ENCODE data around the gene UGP2. TPM values are rescaled to one million over a fixed set of nuclear protein-coding genes. Genes with fewer than 3 reads are reported as not detected.

Gene UGP2
- 100 to 1,000 TPM in 2 of 4 donors, 10 to 100 TPM in 2; 80.8 to 137 (median 103) TPM for total RNA-seq

DNA sequence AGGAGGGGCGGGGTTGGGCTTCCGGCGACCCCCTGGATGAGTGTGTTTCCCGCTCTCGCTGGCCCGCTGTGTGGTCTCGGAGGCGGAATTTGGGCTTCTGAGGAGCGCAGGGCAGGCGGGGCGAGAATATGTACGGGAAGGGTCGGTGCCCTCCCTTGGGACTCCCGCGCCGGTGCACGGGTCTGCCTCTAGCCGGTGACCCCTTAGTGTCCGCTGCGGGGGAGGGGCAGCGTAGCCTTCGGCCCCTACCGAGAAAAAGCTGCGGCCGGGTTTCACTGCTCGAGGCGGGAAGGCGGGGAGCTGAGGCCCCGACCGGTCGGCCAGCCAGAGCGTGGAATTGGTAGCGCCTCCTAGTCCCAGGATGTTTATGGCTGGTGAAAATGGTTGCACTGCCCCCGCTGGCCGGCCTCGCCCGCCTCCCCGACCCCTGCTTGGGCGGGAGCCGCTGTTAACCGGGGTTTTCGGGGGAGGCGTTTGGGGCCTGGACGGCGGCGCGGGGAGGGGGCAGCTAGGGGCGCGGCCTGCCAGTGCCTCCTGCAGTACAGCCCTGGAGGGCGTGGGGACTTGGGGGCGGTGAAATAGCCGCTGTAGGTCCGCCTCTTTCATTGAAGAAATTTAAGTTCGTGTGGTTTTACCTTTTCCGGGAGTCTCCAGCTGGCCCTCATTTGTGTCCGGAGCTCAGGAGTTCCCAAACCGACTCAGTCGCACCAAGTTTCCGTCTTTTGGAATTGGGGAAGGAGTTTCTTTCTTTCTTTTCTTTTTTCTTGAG is at the start of gene UGP2:
Gene UGP2, plus strand, starts transcription at position 643 of the 769 bp plus-strand sequence. CDS start 290 bp downstream, outside the sequence.
- Histone ChIP-seq H3K4me3 (peak within 1 kb of the TSS; percentile 68 to 94 (median 88)), H3K27me3 (no peaks in the 10 kb centered on the region), H3K36me3 (no peaks in the 10 kb centered on the region), H3K27ac (peak within 1 kb of the TSS; percentile 95 to 98 (median 97)), H3K9me3 (no peaks in the 10 kb centered on the region), H3K4me1 (peaks cover 0 to 48% (median 11%) of the 10 kb centered on the region in 4 donors)
- 0 to 1% methylated on average over 32 to 51 of the region's 59 CpGs for WGBS, 2 donors
- TF ChIP-seq, protein P1, sequence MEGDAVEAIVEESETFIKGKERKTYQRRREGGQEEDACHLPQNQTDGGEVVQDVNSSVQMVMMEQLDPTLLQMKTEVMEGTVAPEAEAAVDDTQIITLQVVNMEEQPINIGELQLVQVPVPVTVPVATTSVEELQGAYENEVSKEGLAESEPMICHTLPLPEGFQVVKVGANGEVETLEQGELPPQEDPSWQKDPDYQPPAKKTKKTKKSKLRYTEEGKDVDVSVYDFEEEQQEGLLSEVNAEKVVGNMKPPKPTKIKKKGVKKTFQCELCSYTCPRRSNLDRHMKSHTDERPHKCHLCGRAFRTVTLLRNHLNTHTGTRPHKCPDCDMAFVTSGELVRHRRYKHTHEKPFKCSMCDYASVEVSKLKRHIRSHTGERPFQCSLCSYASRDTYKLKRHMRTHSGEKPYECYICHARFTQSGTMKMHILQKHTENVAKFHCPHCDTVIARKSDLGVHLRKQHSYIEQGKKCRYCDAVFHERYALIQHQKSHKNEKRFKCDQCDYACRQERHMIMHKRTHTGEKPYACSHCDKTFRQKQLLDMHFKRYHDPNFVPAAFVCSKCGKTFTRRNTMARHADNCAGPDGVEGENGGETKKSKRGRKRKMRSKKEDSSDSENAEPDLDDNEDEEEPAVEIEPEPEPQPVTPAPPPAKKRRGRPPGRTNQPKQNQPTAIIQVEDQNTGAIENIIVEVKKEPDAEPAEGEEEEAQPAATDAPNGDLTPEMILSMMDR (IDR thresholded peaks at IDR 0.05), result peak in 2 of 5 experiments; percentile 5 to 8
- TF ChIP-seq EP300 (IDR thresholded peaks at IDR 0.05) (peak in 1 of 2 donors; percentile 80), POLR2A (IDR thresholded peaks at IDR 0.05) (peak; percentile 55 to 60)
- peak; percentile 83 to 87 for DNase-seq (ENCODE audit: low spot score in 2 of 2)

DNA sequence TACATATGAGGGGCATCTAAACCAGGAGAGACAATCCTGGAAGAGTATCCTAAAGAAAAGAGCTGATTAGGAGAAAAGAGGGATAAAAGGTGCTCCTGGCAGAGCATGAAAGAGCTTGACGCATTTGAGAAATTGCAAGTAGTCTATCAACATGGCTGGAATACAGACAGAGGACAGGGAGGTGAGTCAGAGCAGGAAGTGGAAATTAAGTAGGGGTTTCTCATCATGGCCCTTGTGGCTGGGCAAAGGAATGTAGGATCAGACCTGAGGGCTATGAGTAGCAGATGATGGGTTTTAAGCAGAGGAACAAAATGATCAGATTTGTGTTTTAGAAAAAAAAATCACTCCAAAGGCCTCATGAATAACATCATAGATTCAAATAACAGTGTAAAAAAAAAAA is 49.2 kb upstream of the UGP2 start:
- Histone ChIP-seq H3K9me3 (no peaks in the 10 kb centered on the region), H3K27ac (no peak overlapping the region), H3K4me3 (no peak overlapping the region), H3K4me1 (peaks cover 0 to 10% (median 0%) of the 10 kb centered on the region in 4 donors), H3K36me3 (no peaks in the 10 kb centered on the region), H3K27me3 (no peaks in the 10 kb centered on the region)
- DNase-seq (ENCODE audit: low spot score in 2 of 2), result no peak
- TF ChIP-seq POLR2A (IDR thresholded peaks at IDR 0.05), result no peak
- TF ChIP-seq, protein P1 (IDR thresholded peaks at IDR 0.05), result no peak
- TF ChIP-seq EP300 (IDR thresholded peaks at IDR 0.05), result no peak
- 86 to 97% methylated on average over 1 of the region's 1 CpG for WGBS, 2 donors

DNA sequence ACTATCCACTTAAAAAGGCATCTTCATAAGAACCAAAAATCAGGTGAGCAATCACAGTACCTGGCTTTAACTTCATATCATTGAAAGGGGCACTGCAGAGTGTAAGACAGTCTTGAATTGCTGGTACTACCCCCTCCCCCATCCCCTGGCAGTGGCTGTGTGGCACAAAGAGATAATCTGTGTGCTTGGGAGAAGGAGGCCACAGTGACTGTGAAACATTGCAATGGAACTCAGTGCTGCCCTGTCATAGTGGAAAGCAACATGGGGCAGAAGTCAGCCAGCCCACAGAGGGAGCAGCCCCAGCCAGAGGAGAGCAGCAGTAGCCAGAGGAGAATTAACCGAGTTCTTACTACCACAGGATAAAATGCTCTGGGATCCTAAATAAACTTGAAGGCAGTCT is 45.3 kb upstream of the UGP2 start:
- no peak for DNase-seq (ENCODE audit: low spot score in 2 of 2)
- no peaks in the 10 kb centered on the region for H3K36me3 ChIP-seq
- no peaks in the 10 kb centered on the region for H3K4me1 ChIP-seq
- no peaks in the 10 kb centered on the region for H3K9me3 ChIP-seq
- H3K4me3 ChIP-seq, result no peak overlapping the region
- no peak overlapping the region for H3K27ac ChIP-seq
- TF ChIP-seq POLR2A (IDR thresholded peaks at IDR 0.05), result no peak
- no peaks in the 10 kb centered on the region for H3K27me3 ChIP-seq
- WGBS, 2 donors, result 78 to 92% methylated on average over 1 of the region's 1 CpG

DNA sequence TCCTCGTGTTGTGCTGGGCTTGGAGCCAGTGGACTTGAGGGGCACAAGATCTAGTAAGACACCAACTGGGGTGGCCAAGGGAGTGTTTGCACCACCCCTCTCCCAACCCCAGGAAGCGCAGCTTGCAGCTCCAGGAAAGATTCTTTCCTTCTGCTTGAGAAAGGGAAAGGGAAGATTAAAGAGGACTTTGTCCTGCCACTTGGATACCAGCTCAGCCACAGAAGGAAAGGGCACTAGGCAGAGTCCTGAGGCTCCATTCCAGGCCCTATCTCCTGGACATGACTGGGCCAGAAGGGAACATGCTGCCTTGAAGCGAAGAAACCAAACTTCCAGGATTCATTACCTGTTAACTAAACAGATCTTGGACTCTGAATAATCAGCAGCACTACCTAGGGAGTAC is 44.9 kb upstream of the UGP2 start:
- Histone ChIP-seq H3K9me3 (no peaks in the 10 kb centered on the region), H3K27ac (no peak overlapping the region), H3K36me3 (no peaks in the 10 kb centered on the region), H3K4me1 (no peaks in the 10 kb centered on the region), H3K27me3 (no peaks in the 10 kb centered on the region), H3K4me3 (no peak overlapping the region)
- no peak for DNase-seq (ENCODE audit: low spot score in 2 of 2)
- no peak for TF ChIP-seq POLR2A (IDR thresholded peaks at IDR 0.05)
- TF ChIP-seq, protein P1 (IDR thresholded peaks at IDR 0.05), result no peak
- no peak for TF ChIP-seq EP300 (IDR thresholded peaks at IDR 0.05)
- 92 to 95% methylated on average over 3 of the region's 3 CpGs for WGBS, 2 donors

DNA sequence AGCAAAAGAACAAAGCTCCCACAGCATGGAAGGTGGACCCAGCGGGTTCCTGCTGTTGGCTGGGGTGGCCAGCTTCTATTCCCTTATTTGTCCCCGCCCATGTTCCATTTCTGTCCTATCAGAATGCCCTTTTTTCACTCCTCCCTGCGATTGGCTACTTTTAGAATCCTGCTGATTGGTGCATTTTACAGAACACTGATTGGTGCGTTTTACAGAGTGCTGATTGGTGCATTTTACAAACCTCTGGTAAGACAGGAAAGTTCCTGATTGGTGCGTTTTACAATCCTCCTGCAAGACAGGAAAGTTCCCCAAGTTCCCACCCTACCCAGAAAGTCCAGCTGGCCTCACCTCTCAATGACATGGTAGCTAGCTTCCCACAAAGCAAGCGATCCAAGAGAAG is 40.2 kb upstream of the UGP2 start:
- Histone ChIP-seq H3K4me1 (no peaks in the 10 kb centered on the region), H3K27ac (no peak overlapping the region), H3K36me3 (no peaks in the 10 kb centered on the region), H3K4me3 (no peak overlapping the region), H3K9me3 (no peaks in the 10 kb centered on the region), H3K27me3 (no peaks in the 10 kb centered on the region)
- no peak for DNase-seq (ENCODE audit: low spot score in 2 of 2)
- 94 to 97% methylated on average over 6 of the region's 6 CpGs for WGBS, 2 donors
- TF ChIP-seq, protein P1 (IDR thresholded peaks at IDR 0.05), result no peak
- TF ChIP-seq EP300 (IDR thresholded peaks at IDR 0.05), result no peak
- TF ChIP-seq POLR2A (IDR thresholded peaks at IDR 0.05), result no peak

All from tibial nerve (tissue), 4 donors.